A549 (cell line): ENCODE results near the gene KCNH2. TPM values are rescaled to one million over a fixed set of nuclear protein-coding genes. Genes with fewer than 3 reads are reported as not detected.

Experiments used
- ATAC-seq, 2 experiments: fragments of 200-7000 bp in 1 of 2; fragments of >200 bp in 1 of 2; cut with Nextera tagmentation in 1 of 2; cut with Tn5 transposase in 1 of 2; 3 replicates each; pipeline versions ENCODE4 v1.8.0 to v1.9.1; 2018 to 2020; ENCODE audit warnings: mild to moderate bottlenecking in 1 of 2, moderate library complexity in 1 of 2
- CTCF ChIA-PET: fragments of 300-600 bp; sonication (Branson Sonifier 250); formaldehyde crosslinking; extraction: SDS; loops from one replicate; lab custom pipeline; 2021; ENCODE audit warnings: antibody characterized with exemption, inconsistent platforms; lab: Yijun Ruan, JAX
- POLR2A ChIA-PET: fragments of 350-600 bp; formaldehyde crosslinking; extraction: SDS; loops from one replicate; lab custom pipeline; 2021; ENCODE audit warnings: antibody characterized with exemption, inconsistent platforms; lab: Yijun Ruan, JAX
- DNase-seq, 2 experiments: peaks; one replicate each; pipeline versions ENCODE4 v3.0.0 to v3.0.0-alpha.2; 2011 to 2016; ENCODE audit warnings: low read depth in 1 of 2, low spot score in 1 of 2
- FAIRE-seq: peaks from 2 replicates; lab custom pipeline; 2011; peaks lifted over from hg19 to GRCh38; lab: Jason Lieb, UNC
- H3K27ac ChIP-seq, 2 experiments: fragments of >200 bp; sonication (Bioruptor Twin); formaldehyde crosslinking; 3 replicates each; pipeline ENCODE4 v1.5.1; 2016 to 2017
- H3K4me1 ChIP-seq: fragments of >200 bp; sonication (Bioruptor Twin); formaldehyde crosslinking; 3 replicates; pipeline ENCODE4 v1.6.1; 2016
- H3K4me2 ChIP-seq: fragments of >200 bp; sonication (Bioruptor Twin); formaldehyde crosslinking; 3 replicates; pipeline ENCODE4 v1.6.1; 2016
- H3K4me3 ChIP-seq: fragments of >200 bp; sonication (Bioruptor Twin); formaldehyde crosslinking; 3 replicates; pipeline ENCODE4 v1.5.1; 2016
- H3K9me3 ChIP-seq: fragments of >200 bp; sonication (Bioruptor Twin); formaldehyde crosslinking; 3 replicates; pipeline ENCODE4 v1.6.1; 2016
- CEBPB ChIP-seq, 2 experiments: fragments of >200 bp in 1 of 2; sonication (Bioruptor Twin) in 1 of 2; formaldehyde crosslinking in 1 of 2; IDR thresholded peaks; 2 replicates each; pipeline ENCODE4 v1.6.1; 2012 to 2016
- CHD2 ChIP-seq: fragments of 150-350 bp; IDR thresholded peaks from 2 replicates; pipeline ENCODE4 v1.6.1; 2014; ENCODE audit warnings: low read length; ENCODE audit not compliant: partially characterized antibody
- CHD4 ChIP-seq: fragments of 200-600 bp; sonication (generic); IDR thresholded peaks from 2 replicates; pipeline ENCODE4 v1.6.1; 2016; ENCODE audit warnings: antibody characterized with exemption, mild to moderate bottlenecking, borderline replicate concordance
- E2F6 ChIP-seq: IDR thresholded peaks from 2 replicates; pipeline ENCODE4 v1.6.1; 2012; ENCODE audit warnings: low read depth, borderline replicate concordance
- EHF ChIP-seq: fragments of 250-450 bp; sonication (Bioruptor Pico); IDR thresholded peaks from 2 replicates; pipeline ENCODE4 v1.5.0; 2020; ENCODE audit warnings: mild to moderate bottlenecking
- EHMT2 ChIP-seq: fragments of 200-600 bp; sonication (generic); IDR thresholded peaks from 2 replicates; pipeline ENCODE4 v1.6.1; 2016; ENCODE audit warnings: antibody characterized with exemption, low read depth, mild to moderate bottlenecking, moderate library complexity
- EP300 ChIP-seq, 2 experiments: fragments of >200 bp; sonication (Bioruptor Twin); formaldehyde crosslinking; IDR thresholded peaks; 2 replicates in 1 of 2; 3 replicates in 1 of 2; pipeline ENCODE4 v1.6.1; 2016 to 2017
- ESRRA ChIP-seq: fragments of 150-350 bp; IDR thresholded peaks from 2 replicates; pipeline ENCODE4 v1.6.1; 2014; ENCODE audit warnings: mild to moderate bottlenecking, low read length, borderline replicate concordance
- FOSB ChIP-seq: fragments of 250-450 bp; sonication (Bioruptor Pico); IDR thresholded peaks from 2 replicates; pipeline ENCODE4 v1.5.0; 2020; ENCODE audit warnings: mild to moderate bottlenecking, moderate library complexity
- FOXS1 ChIP-seq: fragments of 250-450 bp; sonication (Bioruptor Pico); IDR thresholded peaks from 2 replicates; pipeline ENCODE4 v1.5.0; 2020; ENCODE audit warnings: mild to moderate bottlenecking, moderate library complexity
- GATA3 ChIP-seq: IDR thresholded peaks from 2 replicates; pipeline ENCODE4 v1.6.1; 2012; ENCODE audit warnings: borderline replicate concordance
- HDAC2 ChIP-seq: fragments of 200-600 bp; sonication (generic); IDR thresholded peaks from 2 replicates; pipeline ENCODE4 v1.6.1; 2016
- HMGXB4 ChIP-seq: fragments of 250-450 bp; sonication (Bioruptor Pico); IDR thresholded peaks from 2 replicates; pipeline ENCODE4 v1.5.0; 2021; ENCODE audit warnings: mild to moderate bottlenecking, moderate library complexity, borderline replicate concordance
- HOXA7 ChIP-seq: fragments of 250-450 bp; sonication (Bioruptor Pico); IDR thresholded peaks from 2 replicates; pipeline ENCODE4 v1.5.0; 2020; ENCODE audit warnings: mild to moderate bottlenecking, moderate library complexity
- HOXB13 ChIP-seq: fragments of 250-450 bp; sonication (Bioruptor Pico); IDR thresholded peaks from 2 replicates; pipeline ENCODE4 v1.5.0; 2020; ENCODE audit warnings: low read depth, mild to moderate bottlenecking, moderate library complexity
- JUNB ChIP-seq: fragments of >200 bp; sonication (Bioruptor Twin); formaldehyde crosslinking; IDR thresholded peaks from 2 replicates; pipeline ENCODE4 v1.6.1; 2016
- KDM1A ChIP-seq: fragments of 200-600 bp; sonication (generic); IDR thresholded peaks from 2 replicates; pipeline ENCODE4 v1.6.1; 2016; ENCODE audit warnings: low read depth, mild to moderate bottlenecking
- KDM5A ChIP-seq: fragments of 200-600 bp; sonication (generic); IDR thresholded peaks from 2 replicates; pipeline ENCODE4 v1.6.1; 2016; ENCODE audit warnings: antibody characterized with exemption, mild to moderate bottlenecking
- MAFK ChIP-seq: fragments of 450-650 bp; IDR thresholded peaks from 2 replicates; pipeline ENCODE4 v1.6.1; 2014; ENCODE audit not compliant: partially characterized antibody
- MAX ChIP-seq: IDR thresholded peaks from 2 replicates; pipeline ENCODE4 v1.6.1; 2012
- MAZ ChIP-seq: fragments of 150-350 bp; IDR thresholded peaks from 2 replicates; pipeline ENCODE4 v1.6.1; 2014; ENCODE audit warnings: antibody characterized with exemption, low read depth, low read length, borderline replicate concordance
- MYC ChIP-seq: IDR thresholded peaks from 2 replicates; pipeline ENCODE4 v1.6.1; 2012; ENCODE audit warnings: mild to moderate bottlenecking, inconsistent platforms, low read length, improper control_type of control experiment, borderline replicate concordance
- NFE2L2 ChIP-seq: fragments of 150-350 bp; conservative IDR thresholded peaks from 2 replicates; pipeline ENCODE4 v1.6.1; 2014; ENCODE audit warnings: low read length
- NPAS2 ChIP-seq: fragments of 250-450 bp; sonication (Bioruptor Pico); IDR thresholded peaks from 2 replicates; pipeline ENCODE4 v1.8.0; 2022; ENCODE audit warnings: mild to moderate bottlenecking, moderate library complexity, borderline replicate concordance
- PBX3 ChIP-seq: IDR thresholded peaks from 2 replicates; pipeline ENCODE4 v1.6.1; 2012
- PHF8 ChIP-seq: fragments of 200-600 bp; sonication (generic); IDR thresholded peaks from 2 replicates; pipeline ENCODE4 v1.6.1; 2016; ENCODE audit warnings: low read depth, mild to moderate bottlenecking, antibody characterized with exemption, moderate library complexity, borderline replicate concordance
- POLR2A ChIP-seq: IDR thresholded peaks from 2 replicates; pipeline ENCODE4 v1.6.1; 2012; ENCODE audit warnings: mild to moderate bottlenecking, low read length
- RARB ChIP-seq: fragments of 250-450 bp; sonication (Bioruptor Pico); IDR thresholded peaks from 2 replicates; pipeline ENCODE4 v1.8.0; 2021; ENCODE audit warnings: mild to moderate bottlenecking, moderate library complexity
- RCOR1 ChIP-seq: fragments of 150-350 bp; IDR thresholded peaks from 2 replicates; pipeline ENCODE4 v1.6.1; 2014; ENCODE audit warnings: antibody characterized with exemption, low read length, low read depth
- RFX5 ChIP-seq: fragments of 450-650 bp; IDR thresholded peaks from 2 replicates; pipeline ENCODE4 v1.7.1; 2014; ENCODE audit warnings: antibody characterized with exemption, mild to moderate bottlenecking, moderate library complexity
- ZFP36 ChIP-seq: fragments of 450-650 bp; IDR thresholded peaks from 2 replicates; pipeline ENCODE4 v1.6.1; 2014; ENCODE audit warnings: borderline replicate concordance; ENCODE audit not compliant: partially characterized antibody
- ZNF302 ChIP-seq: fragments of 250-450 bp; sonication (Bioruptor Pico); IDR thresholded peaks from 2 replicates; pipeline ENCODE4 v1.9.0; 2021; ENCODE audit warnings: inconsistent platforms, mild to moderate bottlenecking, moderate library complexity
- WGBS: methylation state at CpG from one replicate; pipeline ENCODE4 v1.1.6; 2017; ENCODE audit errors: missing lambda C conversion rate; 5-methylcytosine and 5-hydroxymethylcytosine counted together
- polyA plus RNA-seq, 4 experiments: library from polyadenylated mRNA; depleted of rRNA in 3 of 4; stranded (reverse); fragments of >200 nt; fragmentation: RNase III in 1 of 4; extraction: RNeasy Plus Mini Kit Qiagen cat#74134 plus additional on column Dnase treatment in 1 of 4; gene quantifications; 2 replicates in 3 of 4; 3 replicates in 1 of 4; pipeline ENCODE4 v1.2.3, GENCODE V29; 2011 to 2017

KCNH2 gene
- polyA plus RNA-seq, 2 of the 4 experiments (the other 2 are of a cell fraction): 0.26 to 0.41 TPM

GRCh38 chr7:150928541-150928940, 49.6 kb downstream of the KCNH2 start:
- H3K27ac ChIP-seq: no peak overlapping the region
- H3K4me3 ChIP-seq: no peak overlapping the region
- no peak overlapping the region for H3K4me2 ChIP-seq
- ChIA-PET CTCF (interaction anchor here (0.8 to 1.5 kb wide), 4 partner anchors 8 to 90 kb away, joined by 3 to 5 read pairs (median 4); no protein-coding TSS in a partner anchor), POLR2A (no interaction called here)
- no peaks in the 10 kb centered on the region; the same call in 2 of the 3 replicates for H3K4me1 ChIP-seq
- ATAC-seq (no peak), FAIRE-seq (no peak), DNase-seq (no peak)
- WGBS: 54% methylated on average over 3 of the region's 3 CpGs
- no peaks in the 10 kb centered on the region for H3K9me3 ChIP-seq
- no peak for TF ChIP-seq FOXS1 (CRISPR knock-in tag)
- no peak for TF ChIP-seq POLR2A
- no peak for TF ChIP-seq E2F6
- TF ChIP-seq HOXA7 (CRISPR knock-in tag): no peak
- TF ChIP-seq CHD2: no peak
- no peak for TF ChIP-seq HDAC2
- TF ChIP-seq RCOR1: no peak
- no peak for TF ChIP-seq EHF (CRISPR knock-in tag)
- no peak for TF ChIP-seq GATA3
- TF ChIP-seq CHD4: no peak
- TF ChIP-seq MAZ: no peak

DNA sequence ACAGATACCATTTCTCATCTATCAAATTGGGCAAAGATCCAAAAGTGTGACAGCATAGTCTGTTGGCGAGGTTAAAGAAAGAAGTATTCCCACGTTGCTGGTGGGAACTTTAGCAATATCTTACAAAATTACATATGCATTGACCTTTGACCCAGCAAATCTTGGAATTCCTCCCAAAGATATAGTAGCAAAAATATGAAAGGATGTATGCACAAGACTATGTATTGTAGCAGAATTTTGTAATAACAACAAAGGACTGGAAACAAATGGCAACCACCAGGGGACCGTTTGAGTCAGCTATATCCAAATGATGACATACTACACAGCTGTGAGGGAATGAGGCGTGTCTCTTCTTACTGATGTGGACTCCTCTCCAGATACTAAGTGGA, 50.2 kb downstream of the KCNH2 start:
- Histone ChIP-seq H3K4me3 (no peak overlapping the region), H3K9me3 (no peaks in the 10 kb centered on the region), H3K4me2 (no peak overlapping the region), H3K4me1 (no peaks in the 10 kb centered on the region; the same call in 2 of the 3 replicates), H3K27ac (no peak overlapping the region)
- peak; percentile 27 to 38 for DNase-seq
- ChIA-PET CTCF (no interaction called here), POLR2A (no interaction called here)
- WGBS: 24% methylated on average over 4 of the region's 4 CpGs
- FAIRE-seq: no peak
- no peak for TF ChIP-seq FOSB (CRISPR knock-in tag)
- no peak for TF ChIP-seq HOXB13 (CRISPR knock-in tag)
- no peak for TF ChIP-seq CHD2
- no peak for TF ChIP-seq MAFK
- TF ChIP-seq PHF8: no peak
- no peak for TF ChIP-seq MYC
- no peak for TF ChIP-seq KDM1A
- no peak for TF ChIP-seq ZFP36
- no peak for TF ChIP-seq ZNF302 (CRISPR knock-in tag)
- no peak for TF ChIP-seq NPAS2 (CRISPR knock-in tag)
- no peak for TF ChIP-seq EHMT2
- TF ChIP-seq KDM5A: no peak
- ATAC-seq: peak; percentile 72 to 78

DNA sequence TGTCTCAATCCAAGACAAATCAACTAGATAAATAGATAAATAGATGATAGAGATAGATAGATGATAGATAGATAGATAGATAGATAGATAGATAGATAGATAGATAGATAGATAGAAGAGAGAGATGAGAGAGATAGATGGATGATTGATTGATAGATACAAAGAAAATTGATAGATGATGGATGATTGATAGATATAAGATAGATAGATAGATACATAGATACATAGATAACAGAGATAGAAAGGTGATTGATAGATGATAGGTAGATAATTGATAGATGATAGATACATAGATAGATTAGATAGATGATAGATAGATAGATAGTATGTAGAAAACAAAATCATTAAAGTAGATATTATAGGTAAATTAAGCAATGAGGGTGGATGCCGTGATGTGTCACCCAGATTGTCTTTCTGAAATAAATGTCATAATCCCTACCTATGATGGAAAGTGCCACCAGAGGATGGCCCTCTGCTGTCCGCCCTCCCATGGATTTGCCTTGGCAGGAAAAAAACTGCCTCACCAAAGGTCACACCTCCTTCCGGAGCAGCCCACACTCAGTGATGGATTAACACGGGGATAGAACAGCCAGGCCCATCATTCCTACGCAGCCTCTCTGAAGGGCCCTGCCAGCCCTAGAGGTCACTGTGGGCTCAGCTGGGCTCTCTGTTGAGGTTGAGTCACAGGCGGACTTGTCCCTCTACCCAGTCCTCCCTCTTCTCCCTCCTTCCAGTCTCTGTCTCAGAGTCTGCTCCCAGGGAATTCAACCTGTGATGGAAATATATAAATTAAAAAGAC, 50.8 kb downstream of the KCNH2 start:
- WGBS: 36% methylated on average over 6 of the region's 6 CpGs
- ChIA-PET CTCF (interaction anchor here (1.5 kb wide), 1 partner anchor 183 kb away, joined by 3 read pairs; no protein-coding TSS in a partner anchor), POLR2A (no interaction called here)
- ATAC-seq: peak; percentile 70 to 71; a peak in 5 of 6 replicates
- no peaks in the 10 kb centered on the region; the same call in 2 of the 3 replicates for H3K4me1 ChIP-seq
- H3K4me2 ChIP-seq: no peak overlapping the region
- no peak for DNase-seq
- no peaks in the 10 kb centered on the region for H3K9me3 ChIP-seq
- no peak for FAIRE-seq
- no peak overlapping the region for H3K27ac ChIP-seq
- H3K4me3 ChIP-seq: no peak overlapping the region
- TF ChIP-seq NFE2L2 (no peak), HDAC2 (no peak), PBX3 (no peak), E2F6 (no peak), CEBPB (IDR thresholded peaks at IDR 0.05) (no peak), JUNB (no peak), MYC (no peak), RFX5 (no peak), ESRRA (no peak), MAX (no peak), EP300 (IDR thresholded peaks at IDR 0.05) (no peak), FOSB (CRISPR knock-in tag) (no peak), EHF (CRISPR knock-in tag) (no peak), HMGXB4 (CRISPR knock-in tag) (no peak), RARB (no peak)
